ENCODE results near the gene RBM47.

GRCh38 chr4:40473578-40474388 lies 155.9 kb downstream of the RBM47 start:
- no peak for TF ChIP-seq REST (IDR thresholded peaks at IDR 0.05; ENCODE audit: low read depth)
- TF ChIP-seq EGR1 (IDR thresholded peaks at IDR 0.05), result no peak
- TF ChIP-seq MAX (IDR thresholded peaks at IDR 0.05), result no peak
- TF ChIP-seq CEBPB (IDR thresholded peaks at IDR 0.05), result no peak
- TF ChIP-seq TAF1 (IDR thresholded peaks at IDR 0.05; ENCODE audit: low read depth), result no peak
- no peak for TF ChIP-seq EP300 (IDR thresholded peaks at IDR 0.05; ENCODE audit: borderline replicate concordance)
- TF ChIP-seq ZBTB7A (IDR thresholded peaks at IDR 0.05; ENCODE audit: low read depth), result no peak
- no peak for TF ChIP-seq RAD21 (IDR thresholded peaks at IDR 0.05; ENCODE audit: low read depth)
- TF ChIP-seq TEAD4 (IDR thresholded peaks at IDR 0.05), result no peak
- no peak for TF ChIP-seq YY1 (IDR thresholded peaks at IDR 0.05; ENCODE audit: low read depth)
